BJ (cell line): ENCODE measurements around the gene RNFT2. TPM values are rescaled to one million over a fixed set of nuclear protein-coding genes. Genes with fewer than 3 reads are reported as not detected.

Source experiments
- CTCF ChIA-PET: fragments of 350-600 bp; formaldehyde crosslinking; extraction: SDS; loops from one replicate; lab custom pipeline; 2021; ENCODE audit warnings: antibody characterized with exemption, inconsistent platforms; lab: Yijun Ruan, JAX
- POLR2A ChIA-PET: fragments of 300-600 bp; sonication (Branson Sonifier 250); formaldehyde crosslinking; extraction: SDS; loops from one replicate; lab custom pipeline; 2021; ENCODE audit warnings: antibody characterized with exemption; lab: Charles Lee
- DNase-seq: peaks from one replicate; pipeline ENCODE4 v3.0.0-alpha.2; 2011; ENCODE audit warnings: low read depth
- H3K27me3 ChIP-seq: 2 replicates; pipeline ENCODE4 v1.6.0; 2011; ENCODE audit warnings: low read length; ENCODE audit not compliant: control insufficient read depth, insufficient read depth
- H3K36me3 ChIP-seq: 2 replicates; pipeline ENCODE4 v1.5.1; 2011; ENCODE audit warnings: low read length; ENCODE audit not compliant: control insufficient read depth, insufficient read depth
- H3K4me3 ChIP-seq: 2 replicates; pipeline ENCODE4 v1.5.1; 2011; ENCODE audit warnings: low read depth, mild to moderate bottlenecking, control low read depth, low read length
- polyA plus RNA-seq: library from polyadenylated mRNA; depleted of rRNA; stranded (reverse); fragments of >200 nt; gene quantifications from 2 replicates; pipeline ENCODE4 v1.2.3, GENCODE V29; 2011
- TF ChIP-seq, protein P1 (sequence below): IDR thresholded peaks from 2 replicates; pipeline ENCODE4 v1.5.1; 2011; ENCODE audit warnings: low read depth, mild to moderate bottlenecking, control low read depth, inconsistent platforms, low read length, moderate library complexity; ENCODE audit not compliant: insufficient read depth

The RNFT2 gene
- polyA plus RNA-seq, 1 experiment = 1.2 TPM

GRCh38 chr12:116839287-116839830 lies 101.2 kb downstream of the RNFT2 start:
- H3K4me3 ChIP-seq = no peak overlapping the region
- TF ChIP-seq, protein P1, sequence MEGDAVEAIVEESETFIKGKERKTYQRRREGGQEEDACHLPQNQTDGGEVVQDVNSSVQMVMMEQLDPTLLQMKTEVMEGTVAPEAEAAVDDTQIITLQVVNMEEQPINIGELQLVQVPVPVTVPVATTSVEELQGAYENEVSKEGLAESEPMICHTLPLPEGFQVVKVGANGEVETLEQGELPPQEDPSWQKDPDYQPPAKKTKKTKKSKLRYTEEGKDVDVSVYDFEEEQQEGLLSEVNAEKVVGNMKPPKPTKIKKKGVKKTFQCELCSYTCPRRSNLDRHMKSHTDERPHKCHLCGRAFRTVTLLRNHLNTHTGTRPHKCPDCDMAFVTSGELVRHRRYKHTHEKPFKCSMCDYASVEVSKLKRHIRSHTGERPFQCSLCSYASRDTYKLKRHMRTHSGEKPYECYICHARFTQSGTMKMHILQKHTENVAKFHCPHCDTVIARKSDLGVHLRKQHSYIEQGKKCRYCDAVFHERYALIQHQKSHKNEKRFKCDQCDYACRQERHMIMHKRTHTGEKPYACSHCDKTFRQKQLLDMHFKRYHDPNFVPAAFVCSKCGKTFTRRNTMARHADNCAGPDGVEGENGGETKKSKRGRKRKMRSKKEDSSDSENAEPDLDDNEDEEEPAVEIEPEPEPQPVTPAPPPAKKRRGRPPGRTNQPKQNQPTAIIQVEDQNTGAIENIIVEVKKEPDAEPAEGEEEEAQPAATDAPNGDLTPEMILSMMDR = no peak
- H3K36me3 ChIP-seq = no peaks in the 10 kb centered on the region
- H3K27me3 ChIP-seq = no peaks in the 10 kb centered on the region
- CTCF ChIA-PET = no interaction called here
- POLR2A ChIA-PET = no interaction called here
- DNase-seq = no peak

DNA sequence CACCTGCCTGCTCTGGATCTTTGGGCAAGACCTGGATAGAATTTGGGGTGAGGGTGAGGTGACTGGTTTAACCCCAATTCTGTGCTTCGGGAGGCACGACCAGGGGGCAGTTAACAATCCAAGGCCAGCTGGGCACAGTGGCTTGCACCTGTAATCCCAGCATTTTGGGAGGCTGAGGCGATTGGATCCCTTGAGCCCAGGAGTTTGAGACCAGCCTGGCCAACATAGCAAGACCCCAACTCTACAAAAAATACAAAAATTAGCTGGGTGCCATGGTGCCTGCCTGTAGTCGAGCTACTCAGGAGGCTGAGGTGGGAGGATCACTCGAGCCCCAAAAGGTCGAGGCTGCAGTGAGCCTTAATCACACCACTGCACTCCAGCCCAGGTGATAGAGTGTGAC lies 105.0 kb downstream of the RNFT2 start:
- Histone ChIP-seq H3K36me3 (no peaks in the 10 kb centered on the region), H3K4me3 (no peak overlapping the region), H3K27me3 (no peaks in the 10 kb centered on the region)
- TF ChIP-seq, protein P1 = no peak
- no peak for DNase-seq
- CTCF ChIA-PET = interaction anchor here (1.0 kb wide), 1 partner anchor 20 kb away, joined by 3 read pairs; no protein-coding TSS in a partner anchor
- POLR2A ChIA-PET = no interaction called here

DNA sequence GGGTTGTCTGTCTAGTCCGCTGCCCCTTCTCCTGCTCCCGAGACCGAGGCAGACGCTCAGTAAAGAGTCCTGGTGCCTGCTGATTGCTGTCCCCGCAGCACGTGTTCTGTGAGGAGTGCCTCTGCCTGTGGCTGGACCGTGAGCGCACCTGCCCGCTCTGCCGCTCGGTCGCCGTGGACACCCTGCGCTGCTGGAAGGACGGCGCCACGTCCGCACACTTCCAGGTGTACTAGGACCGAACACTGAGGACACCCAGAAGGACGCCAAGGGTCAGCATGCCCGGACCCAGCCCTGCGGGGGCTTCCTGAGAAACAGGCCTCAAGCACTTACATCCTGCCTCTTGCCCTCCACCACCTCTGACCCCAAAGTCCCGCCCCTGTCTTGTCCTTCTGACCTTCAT lies 111.1 kb downstream of the RNFT2 start:
- POLR2A ChIA-PET = no interaction called here

DNA sequence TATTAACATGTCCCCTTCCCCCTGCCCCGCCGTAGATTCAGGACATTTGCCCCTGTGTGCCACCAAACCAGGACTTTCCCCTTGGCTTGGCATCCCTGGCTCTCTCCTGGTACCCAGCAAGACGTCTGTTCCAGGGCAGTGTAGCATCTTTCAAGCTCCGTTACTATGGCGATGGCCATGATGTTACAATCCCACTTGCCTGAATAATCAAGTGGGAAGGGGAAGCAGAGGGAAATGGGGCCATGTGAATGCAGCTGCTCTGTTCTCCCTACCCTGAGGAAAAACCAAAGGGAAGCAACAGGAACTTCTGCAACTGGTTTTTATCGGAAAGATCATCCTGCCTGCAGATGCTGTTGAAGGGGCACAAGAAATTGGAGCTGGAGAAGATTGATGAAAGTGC lies 114.2 kb downstream of the RNFT2 start:
- CTCF ChIA-PET = no interaction called here
- POLR2A ChIA-PET = no interaction called here
- H3K4me3 ChIP-seq = no peak overlapping the region
- no peaks in the 10 kb centered on the region for H3K36me3 ChIP-seq
- no peak for DNase-seq
- TF ChIP-seq, protein P1 = no peak
- H3K27me3 ChIP-seq = peaks cover 4% of the 10 kb centered on the region

More for the DNA sequence above, 111.1 kb downstream of the RNFT2 start:
- DNase-seq = no peak
- Histone ChIP-seq H3K27me3 (peaks cover 3% of the 10 kb centered on the region), H3K36me3 (no peaks in the 10 kb centered on the region), H3K4me3 (no peak overlapping the region)
- CTCF ChIA-PET = no interaction called here
- TF ChIP-seq, protein P1 = no peak

- ChIA-PET CTCF (interaction anchor here (0.7 to 1.5 kb wide), 3 partner anchors 10 to 132 kb away, joined by 3 to 4 read pairs (median 4); no protein-coding TSS in a partner anchor), POLR2A (no interaction called here)
- Histone ChIP-seq H3K36me3 (no peaks in the 10 kb centered on the region), H3K4me3 (no peak overlapping the region), H3K27me3 (peaks cover 4% of the 10 kb centered on the region)
- no peak for DNase-seq
- TF ChIP-seq, protein P1 = no peak
Measured at GRCh38 chr12:116853507-116853906, 115.4 kb downstream of the RNFT2 start.
